Sciatic nerve (tissue), 2 donors: ENCODE results near the gene VIL1. TPM values are rescaled to one million over a fixed set of nuclear protein-coding genes. Genes with fewer than 3 reads are reported as not detected.

Experiments
- ATAC-seq: fragments of 200-7000 bp; cut with Tn5 transposase; one replicate; pipeline ENCODE4 v1.9.1; 2020; ENCODE audit warnings: mild to moderate bottlenecking, moderate library complexity
- DNase-seq: peaks from one replicate; pipeline ENCODE4 v3.0.0-alpha.2; 2020; ENCODE audit warnings: low spot score
- intact Hi-C: fragments of 100-400 bp; cut with DNase I; formaldehyde crosslinking; loops from one replicate; pipeline ENCODE4 v1.14.2; 2022
- total RNA-seq: library from RNA; stranded (reverse); fragmentation: NEBNext Ultra II Directional; extraction: Animal tissue kit (Norgen Biotek cat#: 25700); gene quantifications from one replicate; pipeline ENCODE4 v1.2.1, GENCODE V29; 2021
- donor health status: DM: no; HTN: no; CAD: no.
- donor health status: DM: no; HTN: no; CAD: no.

The VIL1 gene
- not detected for total RNA-seq

DNA sequence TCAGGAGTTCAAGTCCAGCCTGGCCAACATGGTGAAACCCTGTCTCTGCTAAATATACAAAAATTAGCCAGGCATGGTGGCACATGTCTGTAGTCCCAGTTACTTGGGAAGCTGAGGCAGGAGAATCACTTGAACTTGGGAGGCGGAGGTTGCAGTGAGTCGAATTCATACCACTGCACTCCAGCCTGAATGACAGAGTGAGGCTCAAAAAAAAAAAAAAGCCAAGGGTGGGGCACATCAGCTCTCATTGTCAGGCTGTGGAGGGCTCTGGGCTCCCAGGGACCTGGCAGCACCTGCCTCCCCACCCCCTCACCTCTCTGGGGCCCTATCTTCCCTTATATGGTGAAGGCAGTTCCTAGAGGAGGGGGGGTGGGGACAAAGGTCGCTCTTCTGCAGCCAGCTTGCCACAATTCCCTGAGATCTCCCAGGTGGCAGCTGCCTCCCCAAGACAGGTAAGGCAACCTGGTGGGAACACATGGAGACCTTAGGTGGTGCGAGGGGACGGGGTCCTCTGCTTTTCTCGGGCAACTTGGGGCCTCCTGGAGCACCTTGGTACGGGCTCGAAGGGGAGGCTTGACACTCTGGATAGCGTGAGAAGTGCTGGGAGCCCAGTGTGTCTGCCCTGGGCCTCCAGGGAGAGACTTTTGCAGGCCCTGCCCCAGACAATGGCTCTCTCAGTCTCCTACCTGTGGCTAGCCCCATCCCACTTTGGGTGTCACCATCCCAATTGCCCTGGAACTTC lies at the start of gene VIL1:
VIL1 (plus strand) TSS at position 407 of the 742 bp plus-strand sequence. CDS start 4,656 bp downstream, outside the sequence.
- no peak for DNase-seq
- intact Hi-C loops, result no loop called here
- ATAC-seq, result no peak

DNA sequence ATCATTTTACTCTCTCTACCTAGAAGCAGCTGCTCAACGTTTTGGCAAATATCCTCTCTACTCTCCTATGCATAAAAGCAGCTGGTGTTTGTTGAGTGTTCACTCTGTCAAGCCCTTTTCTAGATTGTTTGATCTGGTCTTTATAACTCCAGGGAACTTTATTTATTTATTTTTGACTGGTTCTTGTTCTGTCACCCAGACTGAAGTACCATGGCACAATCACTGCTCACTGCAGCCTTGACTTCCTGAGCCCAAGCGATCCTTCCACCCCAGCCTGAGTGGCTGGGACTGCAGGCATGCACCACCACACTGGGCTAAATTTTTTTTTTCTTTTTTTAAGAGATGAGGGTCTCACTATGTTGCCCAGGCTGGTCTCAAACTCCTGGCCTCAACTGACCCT lies 49.6 kb upstream of the VIL1 start:
- no peak for ATAC-seq
- intact Hi-C loops, result no loop called here
- no peak for DNase-seq

DNA sequence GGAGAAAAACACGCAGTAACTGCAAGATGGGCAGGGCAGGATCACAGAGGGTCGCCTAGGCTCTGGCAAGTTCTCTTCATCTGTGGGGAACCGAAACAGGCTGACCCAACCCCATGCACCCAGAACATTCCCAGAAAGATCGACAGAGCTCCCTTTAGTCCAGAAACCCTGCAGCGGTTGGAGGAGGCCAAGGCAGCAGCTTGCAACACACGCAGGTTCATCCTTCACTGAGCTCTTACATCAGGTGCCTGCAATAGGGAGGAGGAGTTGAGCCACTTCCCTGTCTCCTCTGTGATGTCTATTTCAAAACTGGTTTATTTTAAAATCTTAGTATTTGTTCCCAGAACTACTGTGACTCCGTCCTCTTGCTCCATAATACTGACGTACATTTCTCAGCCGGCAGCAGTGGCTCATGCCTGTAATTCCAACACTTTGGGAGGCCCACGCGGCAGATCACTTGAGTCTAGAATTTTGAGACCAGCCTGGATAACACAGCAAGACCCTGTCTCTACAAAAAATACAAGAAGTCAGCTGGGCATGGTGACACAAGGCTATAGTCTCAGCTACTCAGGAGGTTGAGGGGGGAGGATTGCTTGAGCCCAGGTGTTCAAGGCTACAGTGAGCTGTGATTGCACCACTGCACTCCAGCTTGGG lies 48.4 kb upstream of the VIL1 start:
- ATAC-seq, result peak; percentile 48
- intact Hi-C loops, result no loop called here
- no peak for DNase-seq

DNA sequence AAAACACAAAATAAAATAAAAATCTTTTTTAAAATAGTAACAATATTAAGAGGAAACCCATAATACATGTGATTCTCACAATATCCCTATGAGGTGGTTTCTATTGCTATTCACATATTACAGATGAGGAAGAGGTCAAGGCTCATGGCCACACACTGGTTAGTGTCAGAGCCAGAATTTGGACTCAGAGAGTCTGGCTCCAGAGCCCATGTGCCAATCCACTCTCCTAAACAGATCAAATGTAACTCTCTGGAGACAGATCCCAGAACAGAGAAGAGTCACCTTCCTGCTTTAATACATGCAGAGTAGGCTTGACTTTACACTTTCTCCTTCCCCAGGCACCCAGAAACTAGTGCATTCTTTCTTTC lies 47.0 kb upstream of the VIL1 start:
- DNase-seq (no peak), ATAC-seq (no peak)
- intact Hi-C loops, result no loop called here

DNA sequence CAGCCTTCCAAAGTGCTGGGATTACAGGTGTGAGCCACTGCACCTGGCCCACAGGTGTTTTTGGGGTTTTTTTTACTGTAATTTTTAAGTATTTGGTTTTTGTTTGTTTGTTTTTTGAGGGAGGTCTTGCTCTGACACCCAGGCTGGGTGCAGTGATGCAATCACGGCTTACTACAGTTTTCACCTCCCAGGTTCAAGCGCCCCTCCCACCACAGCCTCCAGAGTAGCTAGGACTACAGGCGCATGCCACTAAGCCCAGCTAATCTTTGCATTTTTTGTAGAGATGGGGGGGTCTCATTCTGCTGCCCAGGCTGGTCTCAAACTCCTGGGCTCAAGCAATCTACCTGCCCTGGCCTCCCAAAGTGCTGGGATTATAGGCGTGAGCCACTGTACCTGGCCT lies 44.1 kb upstream of the VIL1 start:
- no peak for DNase-seq
- intact Hi-C loops, result no loop called here
- no peak for ATAC-seq

DNA sequence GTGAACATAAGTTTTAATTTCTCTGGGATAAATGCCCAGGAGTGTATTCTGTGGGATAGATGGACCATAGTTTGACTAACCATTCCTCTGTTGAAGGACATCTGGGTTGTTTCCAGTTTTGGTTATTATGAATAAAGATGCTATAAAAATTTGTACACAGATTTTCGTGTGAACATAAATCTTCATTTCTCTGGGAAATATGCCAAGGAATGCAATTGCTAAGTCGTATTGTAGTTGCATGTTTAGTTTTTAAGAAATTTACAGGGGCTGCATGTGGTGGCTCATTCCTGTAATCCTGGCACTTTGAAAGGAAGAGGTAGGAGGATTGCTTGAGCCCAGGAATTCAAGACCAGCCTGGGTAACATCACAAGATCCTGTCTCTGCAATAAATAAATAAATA lies 43.7 kb upstream of the VIL1 start:
- no peak for DNase-seq
- intact Hi-C loops, result no loop called here
- ATAC-seq, result no peak

DNA sequence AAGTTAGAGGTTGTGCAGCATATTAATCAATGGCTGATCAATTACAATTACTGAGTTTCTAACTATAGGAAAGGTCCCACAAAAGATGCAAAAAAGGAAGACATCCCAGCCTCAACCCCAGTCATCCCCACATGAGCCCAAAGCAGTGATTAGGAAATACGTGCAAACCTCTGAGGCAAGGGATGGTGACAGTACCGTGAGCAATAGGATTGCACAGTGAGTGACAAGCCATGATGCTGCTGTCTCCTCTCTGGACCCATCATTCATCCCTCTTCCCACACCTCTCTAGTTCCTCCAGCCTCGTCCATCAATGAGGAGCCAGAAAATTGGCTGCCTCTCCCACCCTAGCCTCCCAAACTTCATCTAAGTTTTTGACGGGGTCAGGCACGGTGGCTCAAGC lies 40.9 kb upstream of the VIL1 start:
- intact Hi-C loops, result no loop called here
- DNase-seq, result no peak
- ATAC-seq, result no peak

DNA sequence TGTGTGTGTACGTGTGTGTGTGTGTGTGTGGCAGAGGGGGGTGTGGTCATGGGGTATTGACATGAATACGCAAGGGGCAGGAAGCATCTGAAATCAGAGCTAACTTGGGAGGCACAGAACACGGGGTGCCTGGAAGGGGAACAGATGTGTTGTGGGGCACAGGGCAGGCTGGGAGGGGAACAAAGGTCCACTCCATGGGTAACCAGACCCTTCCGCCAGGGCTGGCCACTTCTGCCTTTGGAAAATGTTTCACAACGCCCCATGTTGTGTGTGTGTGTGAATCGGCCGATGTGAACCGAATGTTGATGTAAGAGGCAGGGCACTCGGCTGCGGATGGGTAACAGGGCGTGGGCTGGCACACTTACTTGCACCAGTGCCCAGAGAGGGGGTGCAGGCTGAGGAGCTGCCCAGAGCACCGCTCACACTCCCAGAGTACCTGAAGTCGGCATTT lies 37.0 kb upstream of the VIL1 start, which contains the start of gene SLC11A1:
SLC11A1 (plus strand) TSS at position 358 of the 451 bp plus-strand sequence. CDS start 96 bp downstream, outside the sequence.
- intact Hi-C loops, result no loop called here
- ATAC-seq (peak; percentile 79), DNase-seq (peak; percentile 69)

DNA sequence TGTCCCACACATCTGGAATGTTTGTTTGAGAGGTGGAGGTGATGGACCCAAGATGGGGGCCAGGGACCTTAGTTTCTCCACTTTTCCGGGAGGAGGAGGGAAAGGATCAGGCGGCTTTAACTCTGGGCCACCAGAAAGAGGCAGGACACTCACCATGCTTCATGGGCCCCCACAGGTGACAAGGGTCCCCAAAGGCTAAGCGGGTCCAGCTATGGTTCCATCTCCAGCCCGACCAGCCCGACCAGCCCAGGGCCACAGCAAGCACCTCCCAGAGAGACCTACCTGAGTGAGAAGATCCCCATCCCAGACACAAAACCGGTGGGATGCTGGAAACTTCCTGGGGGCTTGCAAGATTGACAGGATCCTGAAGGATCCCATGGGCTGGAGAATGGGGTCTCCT lies 36.1 kb upstream of the VIL1 start:
- intact Hi-C loops, result no loop called here
- DNase-seq (no peak), ATAC-seq (no peak)

DNA sequence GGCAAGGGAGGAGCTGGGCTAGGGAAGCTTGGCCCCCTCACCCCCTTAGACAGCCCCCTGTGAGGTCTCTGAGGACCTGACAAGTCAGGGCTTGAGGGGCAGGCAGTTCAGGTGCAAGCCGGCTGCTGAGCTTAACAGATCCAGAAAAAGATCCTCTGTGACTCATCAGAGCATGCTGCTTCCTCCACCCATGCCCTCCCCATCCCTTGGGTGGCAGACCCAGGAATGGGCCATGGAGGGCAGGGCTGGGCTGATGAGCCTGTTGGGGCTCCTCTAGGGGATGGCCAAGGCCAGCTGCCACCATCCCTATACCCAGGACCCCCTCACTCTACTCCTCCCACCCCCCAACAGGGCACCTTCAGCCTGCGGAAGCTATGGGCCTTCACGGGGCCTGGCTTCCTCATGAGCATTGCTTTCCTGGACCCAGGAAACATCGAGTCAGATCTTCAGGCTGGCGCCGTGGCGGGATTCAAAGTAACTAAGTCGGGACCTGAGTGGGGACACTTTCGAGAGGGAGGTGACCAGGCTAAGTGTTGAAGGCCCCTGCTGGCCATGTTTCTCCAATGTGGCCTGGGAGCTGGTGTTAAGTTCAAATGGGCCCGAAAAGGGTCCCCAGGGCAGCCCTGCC lies 34.9 kb upstream of the VIL1 start:
- ATAC-seq (no peak), DNase-seq (no peak)
- intact Hi-C loops, result no loop called here

DNA sequence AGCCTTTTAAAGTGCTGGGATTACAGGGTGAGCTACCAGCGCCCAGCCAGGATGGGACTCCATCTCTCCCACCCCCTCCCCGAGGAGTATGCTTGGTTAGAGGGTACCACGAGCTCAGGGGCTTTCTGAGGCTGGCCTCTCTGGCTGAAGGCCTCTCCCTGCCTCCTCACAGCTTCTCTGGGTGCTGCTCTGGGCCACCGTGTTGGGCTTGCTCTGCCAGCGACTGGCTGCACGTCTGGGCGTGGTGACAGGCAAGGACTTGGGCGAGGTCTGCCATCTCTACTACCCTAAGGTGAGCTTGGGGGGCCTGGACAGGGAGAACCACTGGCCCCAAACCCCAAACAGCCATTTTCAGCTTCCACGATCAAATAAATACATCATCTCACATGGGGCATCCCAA lies 33.9 kb upstream of the VIL1 start:
- DNase-seq, result no peak
- intact Hi-C loops, result no loop called here
- ATAC-seq, result no peak

DNA sequence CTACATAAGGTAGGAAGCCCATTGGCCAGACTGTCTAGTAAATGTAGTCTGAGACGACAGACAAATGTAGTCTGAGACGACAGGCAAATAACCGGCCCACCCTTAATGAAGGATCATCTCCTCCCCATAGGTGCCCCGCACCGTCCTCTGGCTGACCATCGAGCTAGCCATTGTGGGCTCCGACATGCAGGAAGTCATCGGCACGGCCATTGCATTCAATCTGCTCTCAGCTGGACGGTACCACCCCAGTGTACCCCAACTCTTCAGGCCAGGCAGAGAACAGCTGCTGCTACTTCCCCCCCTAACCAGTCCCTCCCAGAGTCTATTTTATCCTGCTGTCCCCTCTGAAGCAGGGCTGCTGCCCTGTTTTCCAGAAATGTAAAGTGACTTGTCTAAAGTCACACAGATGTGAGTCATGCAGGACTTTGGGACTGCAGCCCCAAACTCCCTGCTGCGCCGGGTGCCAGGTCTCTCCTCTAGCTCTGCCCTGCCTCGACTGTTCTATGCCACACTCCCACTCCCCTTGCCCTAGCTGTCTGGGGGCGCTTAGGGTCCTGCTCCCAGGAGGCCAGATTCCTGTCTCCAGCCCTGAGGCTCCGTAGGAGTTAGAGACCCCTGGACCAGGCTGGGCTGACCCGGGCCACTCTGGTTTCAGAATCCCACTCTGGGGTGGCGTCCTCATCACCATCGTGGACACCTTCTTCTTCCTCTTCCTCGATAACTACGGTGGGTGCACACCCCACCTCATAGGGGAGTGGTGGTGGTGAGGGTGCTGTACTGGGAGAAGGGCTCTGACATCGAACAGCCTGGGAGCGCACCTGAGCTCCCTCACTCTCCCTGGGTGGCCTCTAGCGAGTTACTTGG lies 32.2 kb upstream of the VIL1 start:
- DNase-seq, result no peak
- peak; percentile 1 for ATAC-seq
- intact Hi-C loops, result no loop called here

DNA sequence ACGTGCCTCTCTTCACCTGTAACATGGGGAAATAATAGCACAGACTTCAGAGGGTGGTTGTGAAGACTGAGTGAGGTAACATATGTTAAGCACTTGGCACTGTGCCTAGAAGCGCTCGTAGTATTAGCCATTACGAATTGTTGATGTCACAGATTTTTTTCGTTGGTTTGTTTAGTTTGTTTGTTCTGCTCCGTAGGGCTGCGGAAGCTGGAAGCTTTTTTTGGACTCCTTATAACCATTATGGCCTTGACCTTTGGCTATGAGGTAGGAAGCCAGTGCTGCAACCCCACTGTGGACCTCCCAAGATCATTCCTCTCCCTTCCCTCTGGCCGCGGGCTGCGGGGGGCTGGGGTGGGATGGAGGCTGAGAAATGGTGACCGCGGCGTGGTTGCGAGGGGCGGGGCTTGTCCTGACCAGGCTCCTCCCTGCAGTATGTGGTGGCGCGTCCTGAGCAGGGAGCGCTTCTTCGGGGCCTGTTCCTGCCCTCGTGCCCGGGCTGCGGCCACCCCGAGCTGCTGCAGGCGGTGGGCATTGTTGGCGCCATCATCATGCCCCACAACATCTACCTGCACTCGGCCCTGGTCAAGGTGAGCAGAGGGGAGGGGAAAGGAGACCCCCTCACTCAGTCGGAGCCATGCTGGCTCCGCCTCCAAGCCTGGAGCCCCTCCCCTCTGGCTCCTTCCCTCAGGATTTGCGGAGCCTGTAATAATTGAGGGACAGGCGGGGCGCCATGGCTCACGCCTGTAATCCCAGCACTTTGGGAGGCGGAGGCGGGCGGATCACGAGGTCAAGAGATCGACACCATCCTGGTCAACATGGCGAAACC lies 31.3 kb upstream of the VIL1 start:
- ATAC-seq (peak; percentile 91), DNase-seq (peak; percentile 86)
- intact Hi-C loops, result no loop called here

DNA sequence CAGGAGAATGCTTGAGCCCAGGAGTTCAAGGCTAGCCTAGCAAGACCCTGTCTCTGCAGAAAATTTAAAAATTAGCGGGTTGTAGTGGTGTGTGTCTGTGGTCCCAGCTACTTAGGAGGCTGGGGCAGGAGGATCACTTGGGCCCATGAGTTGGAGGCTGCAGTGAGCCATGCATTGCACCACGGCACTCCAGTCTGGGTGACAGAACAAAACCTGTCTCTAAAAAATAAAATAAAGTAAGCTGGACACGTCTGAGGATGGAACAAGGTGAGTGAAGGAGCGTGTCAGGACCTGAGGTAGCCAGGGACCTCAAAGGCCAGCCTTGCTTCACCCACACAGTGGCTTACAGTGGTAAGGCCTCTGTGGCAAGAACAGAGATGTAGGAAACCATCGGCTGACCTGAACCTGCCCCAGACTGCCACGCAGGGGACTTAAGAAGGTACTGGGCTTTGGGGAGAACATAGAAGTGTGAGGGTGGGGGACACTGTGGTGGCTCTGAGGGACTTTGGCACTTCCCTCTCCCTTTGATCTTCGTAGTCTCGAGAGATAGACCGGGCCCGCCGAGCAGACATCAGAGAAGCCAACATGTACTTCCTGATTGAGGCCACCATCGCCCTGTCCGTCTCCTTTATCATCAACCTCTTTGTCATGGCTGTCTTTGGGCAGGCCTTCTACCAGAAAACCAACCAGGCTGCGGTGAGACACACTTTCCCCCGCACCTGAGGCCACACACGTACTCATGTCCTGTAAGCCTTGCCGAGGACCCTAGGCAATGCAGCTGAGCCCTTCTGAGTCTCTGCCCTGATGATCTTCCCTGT lies 29.4 kb upstream of the VIL1 start:
- intact Hi-C loops, result loop anchor here (5.0 kb wide), 1 partner anchor 82 kb away; no protein-coding TSS in a partner anchor
- DNase-seq, result no peak
- ATAC-seq, result no peak

DNA sequence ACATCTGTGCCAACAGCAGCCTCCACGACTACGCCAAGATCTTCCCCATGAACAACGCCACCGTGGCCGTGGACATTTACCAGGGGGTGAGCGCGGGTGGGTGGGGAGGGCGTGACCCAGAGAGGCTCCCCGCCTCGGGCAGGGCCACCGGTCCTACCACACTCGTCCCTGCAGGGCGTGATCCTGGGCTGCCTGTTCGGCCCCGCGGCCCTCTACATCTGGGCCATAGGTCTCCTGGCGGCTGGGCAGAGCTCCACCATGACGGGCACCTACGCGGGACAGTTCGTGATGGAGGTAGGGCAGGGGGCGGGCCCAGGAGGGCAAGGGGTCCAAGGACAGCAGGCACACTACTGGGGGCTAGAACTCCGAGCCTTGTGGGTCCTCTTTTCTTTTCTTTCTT lies 27.7 kb upstream of the VIL1 start:
- intact Hi-C loops, result loop anchor here (5.0 kb wide), 1 partner anchor 84 kb away; no protein-coding TSS in a partner anchor
- no peak for ATAC-seq
- DNase-seq, result no peak

DNA sequence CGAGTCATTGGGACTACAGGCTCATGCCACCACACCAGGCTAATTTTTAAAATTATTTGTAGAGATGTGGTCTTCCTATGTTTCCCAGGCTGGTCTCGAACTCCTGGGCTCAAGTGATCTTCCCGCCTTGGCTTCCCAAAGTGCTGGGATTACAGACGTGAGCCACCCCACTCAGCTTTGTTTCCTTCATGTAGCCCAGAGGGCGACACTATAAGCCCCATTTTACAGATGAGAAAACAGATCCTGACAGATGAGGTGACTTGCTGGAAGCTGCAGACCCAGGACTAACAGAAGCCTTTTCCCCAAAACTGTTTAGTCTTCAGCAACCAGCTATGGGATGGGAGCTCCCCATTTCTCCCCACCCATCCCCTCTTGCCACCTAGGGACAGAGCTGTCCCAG lies 26.5 kb upstream of the VIL1 start:
- intact Hi-C loops, result loop anchor here (5.0 kb wide), 1 partner anchor 85 kb away; no protein-coding TSS in a partner anchor
- DNase-seq, result no peak
- ATAC-seq, result no peak

DNA sequence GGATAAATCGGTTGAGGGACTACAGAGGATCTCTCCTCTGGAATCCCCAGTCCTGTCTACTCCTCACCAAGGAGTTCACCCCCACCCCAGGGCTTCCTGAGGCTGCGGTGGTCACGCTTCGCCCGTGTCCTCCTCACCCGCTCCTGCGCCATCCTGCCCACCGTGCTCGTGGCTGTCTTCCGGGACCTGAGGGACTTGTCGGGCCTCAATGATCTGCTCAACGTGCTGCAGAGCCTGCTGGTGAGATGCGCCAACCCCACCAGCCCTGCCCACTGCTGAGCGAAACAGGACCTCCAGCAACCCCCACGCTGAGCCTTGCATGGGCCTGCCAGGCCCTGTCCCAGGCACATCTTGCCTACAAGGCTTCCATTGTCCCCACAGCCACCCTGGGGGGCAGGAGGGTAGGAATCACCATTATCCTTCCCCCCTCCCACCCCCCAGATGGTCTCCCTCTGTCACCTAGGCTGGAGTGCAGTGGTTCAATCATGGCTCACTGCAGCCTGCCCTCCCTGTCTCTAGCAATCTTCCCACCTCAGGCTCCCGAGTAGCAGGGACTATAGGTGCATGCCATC lies 25.9 kb upstream of the VIL1 start:
- DNase-seq (no peak), ATAC-seq (no peak)
- intact Hi-C loops, result loop anchor here (5.0 kb wide), 1 partner anchor 86 kb away; no protein-coding TSS in a partner anchor
